T-helper 9 cell (primary cell): ENCODE measurements around the gene ITIH5.

ENCODE experiments used
- DNase-seq: peaks from one replicate; pipeline ENCODE4 v3.0.0-alpha.2; 2020

ITIH5 gene

GRCh38 chr10:7583626-7584025 is 83.1 kb downstream of the ITIH5 start:
- no peak for DNase-seq

GRCh38 chr10:7580520-7580919 is 86.2 kb downstream of the ITIH5 start:
- DNase-seq: no peak

- no peak for DNase-seq
Observed at GRCh38 chr10:7579681-7580080, 87.1 kb downstream of the ITIH5 start.

- DNase-seq: no peak
Observed at GRCh38 chr10:7577579-7577978, 89.2 kb downstream of the ITIH5 start.

GRCh38 chr10:7577176-7577575 is 89.6 kb downstream of the ITIH5 start:
- no peak for DNase-seq

- no peak for DNase-seq
Observed at GRCh38 chr10:7576340-7576739, 90.4 kb downstream of the ITIH5 start.

GRCh38 chr10:7572391-7572790 is 94.4 kb downstream of the ITIH5 start:
- no peak for DNase-seq

GRCh38 chr10:7571981-7572380 is 94.8 kb downstream of the ITIH5 start:
- no peak for DNase-seq

- no peak for DNase-seq
Observed at GRCh38 chr10:7567911-7568620, 98.7 kb downstream of the ITIH5 start.

- no peak for DNase-seq
Observed at GRCh38 chr10:7566891-7567290, 99.9 kb downstream of the ITIH5 start.

GRCh38 chr10:7565871-7566270 is 100.9 kb downstream of the ITIH5 start:
- DNase-seq: no peak

- DNase-seq: no peak
Observed at GRCh38 chr10:7563770-7564169, 103.0 kb downstream of the ITIH5 start.

- no peak for DNase-seq
Observed at GRCh38 chr10:7563368-7563767, 103.4 kb downstream of the ITIH5 start.

- DNase-seq: no peak
Observed at GRCh38 chr10:7561985-7562384, 104.8 kb downstream of the ITIH5 start.

GRCh38 chr10:7561216-7561893 is 105.4 kb downstream of the ITIH5 start:
- DNase-seq: no peak

GRCh38 chr10:7560519-7560918 is 106.2 kb downstream of the ITIH5 start:
- DNase-seq: no peak

- no peak for DNase-seq
Observed at GRCh38 chr10:7559386-7559785, 107.4 kb downstream of the ITIH5 start.

- DNase-seq: no peak
Observed at GRCh38 chr10:7558036-7558435, 108.7 kb downstream of the ITIH5 start.

- DNase-seq: no peak
Observed at GRCh38 chr10:7553531-7553930, 113.2 kb downstream of the ITIH5 start.

- no peak for DNase-seq
Observed at GRCh38 chr10:7551950-7552716, 114.6 kb downstream of the ITIH5 start.

- DNase-seq: no peak
Observed at GRCh38 chr10:7551289-7551688, 115.5 kb downstream of the ITIH5 start.

GRCh38 chr10:7550013-7550412 is 116.8 kb downstream of the ITIH5 start:
- no peak for DNase-seq

GRCh38 chr10:7547829-7548228 is 118.9 kb downstream of the ITIH5 start:
- no peak for DNase-seq

- no peak for DNase-seq
Observed at GRCh38 chr10:7547206-7547605, 119.6 kb downstream of the ITIH5 start.
